Endothelial cell of umbilical vein (primary cell): Measurements from ENCODE around the gene UVRAG.

ENCODE experiments used
- EZH2 ChIP-seq: IDR thresholded peaks from 2 replicates; pipeline ENCODE4 v1.6.1; 2012; ENCODE audit warnings: borderline replicate concordance, low read depth, mild to moderate bottlenecking, moderate library complexity, low read length, inconsistent platforms; ENCODE audit not compliant: severe bottlenecking
- POLR2AphosphoS5 ChIP-seq: IDR thresholded peaks from 2 replicates; pipeline ENCODE4 v1.6.1; 2012; ENCODE audit warnings: low read depth, mild to moderate bottlenecking, control low read depth, low read length, moderate library complexity; ENCODE audit not compliant: insufficient read depth

DNA sequence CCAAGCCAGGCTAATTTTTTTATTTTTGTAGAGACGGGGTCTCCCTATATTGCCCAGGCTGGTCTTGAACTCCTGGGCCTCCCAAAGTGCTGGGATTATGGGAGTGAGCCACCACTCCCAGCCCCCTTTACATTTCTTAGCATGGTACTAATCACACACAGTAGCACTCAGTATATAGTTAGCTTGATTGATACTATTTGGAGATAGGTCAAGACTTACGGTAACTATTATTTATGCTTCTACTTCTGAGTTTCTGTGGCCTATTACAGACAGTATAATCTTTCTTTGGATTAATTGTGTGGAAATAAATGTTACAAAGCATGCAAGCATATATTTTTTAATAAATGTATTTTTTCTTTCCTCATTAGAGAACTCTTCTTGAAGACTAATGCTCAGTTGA, 192.2 kb downstream of the UVRAG start:
- TF ChIP-seq POLR2AphosphoS5 (no peak), EZH2 (no peak)
